Astrocyte (in vitro differentiated cells and primary cell): Measurements from ENCODE around the gene DCBLD1.

Source experiments
- EZH2 ChIP-seq: IDR thresholded peaks from 2 replicates; pipeline ENCODE4 v1.6.1; 2012; ENCODE audit warnings: mild to moderate bottlenecking, low read length, inconsistent platforms; ENCODE audit not compliant: insufficient read depth
- TF ChIP-seq, protein P1 (sequence below): IDR thresholded peaks from 2 replicates; pipeline ENCODE4 v1.5.1; 2011; ENCODE audit warnings: low read depth, mild to moderate bottlenecking, inconsistent platforms, low read length, moderate library complexity; ENCODE audit not compliant: insufficient read depth

DNA sequence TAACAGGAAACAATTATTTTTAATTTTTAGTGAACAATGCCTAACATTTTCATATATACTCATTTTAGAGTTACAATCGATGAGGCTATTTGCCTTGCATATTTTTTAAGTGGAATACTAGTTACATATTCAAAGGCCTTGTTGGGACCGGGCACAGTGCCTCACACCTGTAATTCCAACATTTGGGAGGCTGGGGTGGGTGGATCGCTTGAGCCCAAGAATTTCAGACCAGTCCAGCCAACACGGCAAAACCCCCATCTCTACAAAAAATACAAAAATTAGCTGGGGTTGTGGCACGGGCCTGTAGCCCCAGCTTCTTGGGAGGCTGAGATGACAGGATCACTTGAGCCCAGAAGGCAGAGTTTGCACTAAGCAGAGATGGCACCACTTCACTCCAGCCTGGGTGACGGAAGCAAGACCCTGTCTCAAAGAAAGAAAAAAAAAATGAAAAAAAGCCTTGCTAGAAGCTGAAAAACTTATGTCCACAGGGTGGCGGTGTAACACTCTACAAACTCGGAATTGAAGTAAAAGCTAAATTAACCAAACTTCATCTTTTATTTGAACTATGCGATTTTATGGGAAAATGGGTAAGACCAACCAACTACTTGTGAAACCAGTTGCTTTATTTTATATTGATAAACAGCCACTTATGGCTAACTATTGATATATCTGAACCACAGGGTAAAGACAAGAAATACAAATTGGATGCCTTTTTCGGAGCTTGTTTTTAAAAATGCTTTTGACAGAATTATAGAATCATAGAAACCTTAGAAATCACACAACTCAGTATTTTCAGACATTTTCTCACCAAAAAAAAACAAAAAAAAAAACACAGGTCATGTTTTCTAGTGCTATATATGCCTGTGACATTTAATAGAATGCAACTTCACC is 32.7 kb upstream of the DCBLD1 start:
- TF ChIP-seq, protein P1, sequence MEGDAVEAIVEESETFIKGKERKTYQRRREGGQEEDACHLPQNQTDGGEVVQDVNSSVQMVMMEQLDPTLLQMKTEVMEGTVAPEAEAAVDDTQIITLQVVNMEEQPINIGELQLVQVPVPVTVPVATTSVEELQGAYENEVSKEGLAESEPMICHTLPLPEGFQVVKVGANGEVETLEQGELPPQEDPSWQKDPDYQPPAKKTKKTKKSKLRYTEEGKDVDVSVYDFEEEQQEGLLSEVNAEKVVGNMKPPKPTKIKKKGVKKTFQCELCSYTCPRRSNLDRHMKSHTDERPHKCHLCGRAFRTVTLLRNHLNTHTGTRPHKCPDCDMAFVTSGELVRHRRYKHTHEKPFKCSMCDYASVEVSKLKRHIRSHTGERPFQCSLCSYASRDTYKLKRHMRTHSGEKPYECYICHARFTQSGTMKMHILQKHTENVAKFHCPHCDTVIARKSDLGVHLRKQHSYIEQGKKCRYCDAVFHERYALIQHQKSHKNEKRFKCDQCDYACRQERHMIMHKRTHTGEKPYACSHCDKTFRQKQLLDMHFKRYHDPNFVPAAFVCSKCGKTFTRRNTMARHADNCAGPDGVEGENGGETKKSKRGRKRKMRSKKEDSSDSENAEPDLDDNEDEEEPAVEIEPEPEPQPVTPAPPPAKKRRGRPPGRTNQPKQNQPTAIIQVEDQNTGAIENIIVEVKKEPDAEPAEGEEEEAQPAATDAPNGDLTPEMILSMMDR = peak; percentile 89
- no peak for TF ChIP-seq EZH2
